ENCODE data around the gene FALEC.

DNA sequence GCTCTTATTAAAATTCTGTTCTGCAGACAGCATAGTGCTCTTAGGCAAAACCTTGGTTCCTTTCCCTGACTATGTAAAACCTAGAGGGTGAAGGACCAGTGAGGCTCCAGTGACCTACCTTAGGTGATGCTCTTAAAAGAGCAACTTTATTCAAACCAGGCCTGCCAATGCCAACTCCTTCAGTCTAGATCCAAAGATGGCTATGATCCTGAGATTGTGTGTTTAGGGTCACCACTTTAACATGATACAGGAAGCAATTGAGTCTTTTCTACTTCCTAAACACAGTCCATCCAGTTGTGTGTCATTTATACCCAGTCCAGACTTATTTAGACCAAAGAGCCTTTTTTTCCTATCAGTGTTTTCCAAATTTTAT lies 53.0 kb downstream of the FALEC start:
- TF ChIP-seq, protein P1, sequence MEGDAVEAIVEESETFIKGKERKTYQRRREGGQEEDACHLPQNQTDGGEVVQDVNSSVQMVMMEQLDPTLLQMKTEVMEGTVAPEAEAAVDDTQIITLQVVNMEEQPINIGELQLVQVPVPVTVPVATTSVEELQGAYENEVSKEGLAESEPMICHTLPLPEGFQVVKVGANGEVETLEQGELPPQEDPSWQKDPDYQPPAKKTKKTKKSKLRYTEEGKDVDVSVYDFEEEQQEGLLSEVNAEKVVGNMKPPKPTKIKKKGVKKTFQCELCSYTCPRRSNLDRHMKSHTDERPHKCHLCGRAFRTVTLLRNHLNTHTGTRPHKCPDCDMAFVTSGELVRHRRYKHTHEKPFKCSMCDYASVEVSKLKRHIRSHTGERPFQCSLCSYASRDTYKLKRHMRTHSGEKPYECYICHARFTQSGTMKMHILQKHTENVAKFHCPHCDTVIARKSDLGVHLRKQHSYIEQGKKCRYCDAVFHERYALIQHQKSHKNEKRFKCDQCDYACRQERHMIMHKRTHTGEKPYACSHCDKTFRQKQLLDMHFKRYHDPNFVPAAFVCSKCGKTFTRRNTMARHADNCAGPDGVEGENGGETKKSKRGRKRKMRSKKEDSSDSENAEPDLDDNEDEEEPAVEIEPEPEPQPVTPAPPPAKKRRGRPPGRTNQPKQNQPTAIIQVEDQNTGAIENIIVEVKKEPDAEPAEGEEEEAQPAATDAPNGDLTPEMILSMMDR (IDR thresholded peaks at IDR 0.05; ENCODE audit: insufficient read depth, low read length, poor library complexity, severe bottlenecking) = no peak
- no peak for TF ChIP-seq EZH2phosphoT487 (conservative IDR thresholded peaks at IDR 0.05; ENCODE audit: low read length)
